ENCODE measurements around the gene REST. TPM values are rescaled to one million over a fixed set of nuclear protein-coding genes. Genes with fewer than 3 reads are reported as not detected.
"Not testable (repeated sequence)": the region's sequence is repeated elsewhere in the genome, so short reads cannot be mapped to it uniquely, and the experiment has no call there.

The REST gene
- total RNA-seq, 1 experiment from 2014 or later, result 56.6 TPM

DNA sequence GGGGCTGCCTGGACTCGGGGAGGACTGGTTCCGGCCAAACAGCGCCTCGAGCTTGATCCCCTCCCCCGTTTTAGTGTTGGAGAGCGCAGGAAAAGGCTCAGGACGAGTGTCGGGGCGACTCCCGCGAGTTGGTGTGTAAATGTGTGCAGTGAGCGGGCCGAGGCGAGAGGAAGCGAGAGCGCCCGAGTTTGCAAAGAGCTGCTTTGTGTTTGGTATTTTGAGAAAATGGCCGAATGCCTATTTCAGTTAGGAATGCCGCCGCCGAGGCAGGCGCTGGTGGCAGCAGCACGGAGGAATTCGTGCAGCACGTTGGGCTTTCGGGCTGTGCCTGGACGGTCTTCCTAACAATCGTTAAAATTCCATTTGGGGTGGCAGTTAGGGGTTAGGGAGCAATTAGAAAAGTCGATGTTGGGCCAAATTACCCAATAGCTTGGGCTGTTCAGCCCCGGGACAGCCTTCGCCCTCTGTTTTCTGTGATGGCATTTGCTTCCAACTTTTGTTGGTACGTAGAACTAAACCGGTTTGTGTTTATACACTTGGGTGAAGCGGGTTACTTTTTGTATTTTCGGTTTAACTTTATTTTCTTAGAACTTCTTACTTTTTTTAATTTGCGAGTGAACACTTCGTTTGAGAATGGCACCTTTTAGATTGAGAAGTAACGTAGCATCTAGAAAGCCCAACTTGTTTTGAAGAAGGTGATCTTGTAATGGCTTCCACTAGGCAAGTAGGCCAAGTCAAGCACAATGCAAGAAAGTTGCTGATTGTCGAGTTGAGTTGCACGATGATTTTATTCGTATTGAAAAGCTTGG, 1.6 kb downstream of the REST start:
- Histone ChIP-seq H3K4me1 (peaks cover 21% of the 10 kb centered on the region), H3K27me3 (replicated peaks; ENCODE audit: control insufficient read depth, insufficient read depth, low read length) (no peaks in the 10 kb centered on the region), H3K36me3 (ENCODE audit: control insufficient read depth, insufficient read depth, low read length) (no peaks in the 10 kb centered on the region; the same call in 1 of the 2 replicates), H3K9me3 (no peaks in the 10 kb centered on the region), H3K4me3 (ENCODE audit: low read depth, low read length) (peak overlapping the region; percentile 95)
- peak in 1 of 2 experiments; percentile 52 for DNase-seq
- Mint-ChIP-seq H3K27me3 (ENCODE audit: insufficient read depth, unreplicated experiment) (no peaks in the 10 kb centered on the region), H3K36me3 (ENCODE audit: insufficient read depth, unreplicated experiment) (peaks cover 33% of the 10 kb centered on the region), H3K27ac (ENCODE audit: unreplicated experiment) (peak overlapping the region; percentile 97), H3K4me3 (ENCODE audit: unreplicated experiment) (peak overlapping the region; percentile 92), H3K9me3 (ENCODE audit: unreplicated experiment) (no peaks in the 10 kb centered on the region), H3K4me1 (ENCODE audit: low read depth, unreplicated experiment) (peaks cover 29% of the 10 kb centered on the region)
- TF ChIP-seq, protein P1, sequence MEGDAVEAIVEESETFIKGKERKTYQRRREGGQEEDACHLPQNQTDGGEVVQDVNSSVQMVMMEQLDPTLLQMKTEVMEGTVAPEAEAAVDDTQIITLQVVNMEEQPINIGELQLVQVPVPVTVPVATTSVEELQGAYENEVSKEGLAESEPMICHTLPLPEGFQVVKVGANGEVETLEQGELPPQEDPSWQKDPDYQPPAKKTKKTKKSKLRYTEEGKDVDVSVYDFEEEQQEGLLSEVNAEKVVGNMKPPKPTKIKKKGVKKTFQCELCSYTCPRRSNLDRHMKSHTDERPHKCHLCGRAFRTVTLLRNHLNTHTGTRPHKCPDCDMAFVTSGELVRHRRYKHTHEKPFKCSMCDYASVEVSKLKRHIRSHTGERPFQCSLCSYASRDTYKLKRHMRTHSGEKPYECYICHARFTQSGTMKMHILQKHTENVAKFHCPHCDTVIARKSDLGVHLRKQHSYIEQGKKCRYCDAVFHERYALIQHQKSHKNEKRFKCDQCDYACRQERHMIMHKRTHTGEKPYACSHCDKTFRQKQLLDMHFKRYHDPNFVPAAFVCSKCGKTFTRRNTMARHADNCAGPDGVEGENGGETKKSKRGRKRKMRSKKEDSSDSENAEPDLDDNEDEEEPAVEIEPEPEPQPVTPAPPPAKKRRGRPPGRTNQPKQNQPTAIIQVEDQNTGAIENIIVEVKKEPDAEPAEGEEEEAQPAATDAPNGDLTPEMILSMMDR (IDR thresholded peaks at IDR 0.05; ENCODE audit: insufficient read depth in 1 of 2, low read depth in 1 of 2, low read length in 1 of 2, severe bottlenecking in 1 of 2, unreplicated experiment in 1 of 2), result no peak
- BruUV-seq (replicated peaks), result no TSS peak
- CTCF ChIA-PET, result no interaction called here
- POLR2A ChIA-PET, result interaction anchor here (0.6 to 0.8 kb wide), 2 partner anchors 68 to 1728 kb away, joined by 3 to 4 read pairs; partner anchors contain the start of gene NOA1
- intact Hi-C loops (cut with micrococcal nuclease; ENCODE audit: unreplicated experiment), result loop anchor here (2.0 to 10.0 kb wide), 2 partner anchors 50 to 474 kb away; partner anchors contain the start of genes PAICS and PPAT

DNA sequence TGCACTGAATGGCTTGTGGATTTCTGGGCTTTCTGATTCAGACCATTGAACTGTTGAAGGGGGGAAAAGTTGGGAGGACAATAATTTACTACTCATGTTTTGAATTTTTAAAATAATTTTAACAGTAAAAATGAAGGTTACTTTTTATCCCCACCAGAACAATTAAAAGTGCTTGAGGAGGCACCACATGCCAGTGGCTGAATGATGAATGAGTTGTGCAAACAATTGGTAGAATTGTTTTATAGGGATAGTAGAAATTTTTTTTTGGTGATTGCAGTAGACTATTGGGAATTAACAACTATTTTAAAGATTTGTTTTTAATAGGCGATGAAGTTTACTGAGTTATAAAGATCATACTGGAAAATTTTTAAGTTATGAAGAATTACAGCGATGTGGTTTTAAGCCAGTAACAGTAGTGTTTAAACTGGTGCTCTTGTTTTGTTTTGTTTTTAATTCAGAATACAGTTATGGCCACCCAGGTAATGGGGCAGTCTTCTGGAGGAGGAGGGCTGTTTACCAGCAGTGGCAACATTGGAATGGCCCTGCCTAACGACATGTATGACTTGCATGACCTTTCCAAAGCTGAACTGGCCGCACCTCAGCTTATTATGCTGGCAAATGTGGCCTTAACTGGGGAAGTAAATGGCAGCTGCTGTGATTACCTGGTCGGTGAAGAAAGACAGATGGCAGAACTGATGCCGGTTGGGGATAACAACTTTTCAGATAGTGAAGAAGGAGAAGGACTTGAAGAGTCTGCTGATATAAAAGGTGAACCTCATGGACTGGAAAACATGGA, 2.7 kb downstream of the REST start:
- H3K27me3 ChIP-seq (replicated peaks; ENCODE audit: control insufficient read depth, insufficient read depth, low read length), result no peaks in the 10 kb centered on the region
- H3K4me1 ChIP-seq, result peaks cover 21% of the 10 kb centered on the region
- H3K9me3 ChIP-seq, result no peaks in the 10 kb centered on the region
- no peaks in the 10 kb centered on the region for H3K27me3 Mint-ChIP-seq (ENCODE audit: insufficient read depth, unreplicated experiment)
- peak overlapping the region; percentile 97 for H3K27ac Mint-ChIP-seq (ENCODE audit: unreplicated experiment)
- DNase-seq, result no peak
- H3K36me3 ChIP-seq (ENCODE audit: control insufficient read depth, insufficient read depth, low read length), result no peaks in the 10 kb centered on the region; the same call in 1 of the 2 replicates
- peak overlapping the region; percentile 92 for H3K4me3 Mint-ChIP-seq (ENCODE audit: unreplicated experiment)
- H3K4me3 ChIP-seq (ENCODE audit: low read depth, low read length), result peak overlapping the region; percentile 95
- intact Hi-C loops (cut with micrococcal nuclease; ENCODE audit: unreplicated experiment), result no loop called here
- BruUV-seq (replicated peaks), result no TSS peak
- TF ChIP-seq, protein P1 (IDR thresholded peaks at IDR 0.05; ENCODE audit: insufficient read depth in 1 of 2, low read depth in 1 of 2, low read length in 1 of 2, severe bottlenecking in 1 of 2, unreplicated experiment in 1 of 2), result no peak
- peaks cover 33% of the 10 kb centered on the region for H3K36me3 Mint-ChIP-seq (ENCODE audit: insufficient read depth, unreplicated experiment)
- peaks cover 27% of the 10 kb centered on the region for H3K4me1 Mint-ChIP-seq (ENCODE audit: low read depth, unreplicated experiment)
- ChIA-PET POLR2A (no interaction called here), CTCF (no interaction called here)
- no peaks in the 10 kb centered on the region for H3K9me3 Mint-ChIP-seq (ENCODE audit: unreplicated experiment)

DNA sequence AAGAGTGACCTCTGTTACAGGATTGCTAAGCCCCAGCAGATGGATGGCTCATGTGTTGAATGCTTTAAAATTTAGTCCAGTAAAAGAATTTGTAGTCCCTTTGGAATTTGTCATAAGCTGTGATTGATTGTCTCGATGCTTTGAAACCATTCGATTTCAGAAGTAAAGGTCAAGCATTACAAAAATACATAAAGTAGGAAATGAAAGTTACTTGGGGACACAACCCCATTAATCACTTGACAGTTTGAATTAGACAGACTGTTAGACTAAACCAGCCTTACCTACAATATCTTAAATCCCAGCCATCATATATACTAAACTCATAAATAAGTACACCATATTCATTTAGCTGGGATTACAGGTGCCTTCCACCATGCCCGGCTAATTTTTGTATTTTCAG, 6.6 kb downstream of the REST start:
- H3K4me1 Mint-ChIP-seq (ENCODE audit: low read depth, unreplicated experiment), result peaks cover 18% of the 10 kb centered on the region
- no TSS peak for BruUV-seq (replicated peaks)
- no peaks in the 10 kb centered on the region for H3K9me3 Mint-ChIP-seq (ENCODE audit: unreplicated experiment)
- CTCF ChIA-PET, result no interaction called here
- H3K27me3 Mint-ChIP-seq (ENCODE audit: insufficient read depth, unreplicated experiment), result no peaks in the 10 kb centered on the region
- no peaks in the 10 kb centered on the region for H3K9me3 ChIP-seq
- H3K36me3 ChIP-seq (ENCODE audit: control insufficient read depth, insufficient read depth, low read length), result no peaks in the 10 kb centered on the region; the same call in none of the 2 replicates
- H3K4me3 ChIP-seq (ENCODE audit: low read depth, low read length), result no peak overlapping the region
- no peak overlapping the region for H3K27ac Mint-ChIP-seq (ENCODE audit: unreplicated experiment)
- TF ChIP-seq, protein P1 (IDR thresholded peaks at IDR 0.05; ENCODE audit: insufficient read depth in 1 of 2, low read depth in 1 of 2, low read length in 1 of 2, severe bottlenecking in 1 of 2, unreplicated experiment in 1 of 2), result no peak
- H3K36me3 Mint-ChIP-seq (ENCODE audit: insufficient read depth, unreplicated experiment), result peaks cover 41% of the 10 kb centered on the region
- H3K4me3 Mint-ChIP-seq (ENCODE audit: unreplicated experiment), result no peak overlapping the region
- no peak for DNase-seq
- no peaks in the 10 kb centered on the region for H3K27me3 ChIP-seq (replicated peaks; ENCODE audit: control insufficient read depth, insufficient read depth, low read length)
- peaks cover 16% of the 10 kb centered on the region for H3K4me1 ChIP-seq
- POLR2A ChIA-PET, result interaction anchor here (0.5 kb wide), 1 partner anchor 64 kb away, joined by 3 read pairs; no protein-coding TSS in a partner anchor
- intact Hi-C loops (cut with micrococcal nuclease; ENCODE audit: unreplicated experiment), result no loop called here

DNA sequence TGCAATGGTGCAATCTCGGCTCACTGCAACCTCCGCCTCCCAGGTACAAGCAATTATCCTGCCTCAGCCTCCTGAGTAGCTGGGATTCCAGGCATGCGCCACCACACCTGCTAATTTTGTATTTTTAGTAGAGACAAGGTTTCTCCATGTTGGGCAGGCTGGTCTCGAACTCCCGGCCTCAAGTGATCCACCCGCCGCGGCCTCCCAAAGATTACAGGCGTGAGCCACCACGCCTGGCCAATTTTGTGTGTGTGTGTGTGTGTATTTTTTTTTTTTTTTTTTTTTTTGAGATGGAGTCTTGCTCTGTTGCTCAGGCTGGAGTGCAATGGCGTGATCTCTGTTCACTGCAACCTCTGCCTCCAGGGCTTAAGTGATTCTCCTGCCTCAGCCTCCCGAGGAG, 7.3 kb downstream of the REST start:
- H3K27me3 ChIP-seq (replicated peaks; ENCODE audit: control insufficient read depth, insufficient read depth, low read length); POLR2A ChIA-PET; H3K36me3 ChIP-seq (ENCODE audit: control insufficient read depth, insufficient read depth, low read length); H3K27me3 Mint-ChIP-seq (ENCODE audit: insufficient read depth, unreplicated experiment); DNase-seq; H3K9me3 Mint-ChIP-seq (ENCODE audit: unreplicated experiment); intact Hi-C loops (cut with micrococcal nuclease; ENCODE audit: unreplicated experiment); H3K4me3 ChIP-seq (ENCODE audit: low read depth, low read length); CTCF ChIA-PET; H3K4me3 Mint-ChIP-seq (ENCODE audit: unreplicated experiment); H3K27ac Mint-ChIP-seq (ENCODE audit: unreplicated experiment); H3K9me3 ChIP-seq; BruUV-seq (replicated peaks): not testable (repeated sequence)
- peaks cover 16% of the 10 kb centered on the region for H3K4me1 ChIP-seq
- Mint-ChIP-seq H3K4me1 (ENCODE audit: low read depth, unreplicated experiment) (peaks cover 15% of the 10 kb centered on the region), H3K36me3 (ENCODE audit: insufficient read depth, unreplicated experiment) (peaks cover 37% of the 10 kb centered on the region)
